AG04449 (cell line): ENCODE measurements around the gene ARHGAP9.

Experiments
- CTCF ChIA-PET: fragments of 350-600 bp; formaldehyde crosslinking; extraction: SDS; loops from one replicate; lab custom pipeline; 2021; ENCODE audit warnings: antibody characterized with exemption; lab: Yijun Ruan, JAX
- POLR2A ChIA-PET: fragments of 400-600, 350-600 bp; formaldehyde crosslinking; extraction: SDS; loops from one replicate; lab custom pipeline; 2020; ENCODE audit warnings: antibody characterized with exemption, inconsistent platforms; lab: Yijun Ruan, JAX
- DNase-seq: peaks from one replicate; pipeline ENCODE4 v3.0.0-alpha.2; 2010; ENCODE audit warnings: low read depth, low spot score
- H3K4me3 ChIP-seq: 2 replicates; pipeline ENCODE4 v1.5.1; 2011; ENCODE audit warnings: low read depth, mild to moderate bottlenecking, control low read depth, low read length
- TF ChIP-seq, protein P1 (sequence below): IDR thresholded peaks from one replicate; pipeline ENCODE4 v1.5.1; 2011; ENCODE audit warnings: mild to moderate bottlenecking, moderate library complexity, low read length, control low read depth, inconsistent platforms; ENCODE audit not compliant: insufficient read depth; ENCODE audit errors: missing control alignments

ARHGAP9 gene

DNA sequence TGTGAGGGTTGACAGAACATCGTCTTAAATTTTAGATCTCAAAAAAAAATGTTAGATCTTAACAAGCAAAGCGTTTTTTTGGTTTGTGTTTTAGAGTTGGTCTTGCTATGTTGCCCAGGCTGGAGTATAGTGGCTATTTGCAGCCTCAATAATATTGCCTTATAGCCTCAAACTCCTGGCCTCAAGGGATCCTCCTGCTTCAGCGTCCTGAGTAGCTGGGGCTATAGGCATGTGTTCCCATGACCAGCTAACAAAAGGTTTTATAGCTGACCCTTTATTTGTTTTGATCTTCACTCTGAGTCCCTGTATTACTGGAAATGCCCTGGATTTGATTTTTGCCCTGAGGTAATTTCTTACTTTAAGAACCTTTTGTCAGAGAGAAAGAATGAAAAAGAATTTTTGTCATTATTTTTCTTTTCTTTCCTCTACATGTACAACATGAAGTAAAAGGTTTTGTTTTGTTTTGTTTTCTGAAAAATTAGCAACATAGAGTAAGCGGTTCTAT is 39.9 kb downstream of the ARHGAP9 start:
- no peak overlapping the region for H3K4me3 ChIP-seq
- POLR2A ChIA-PET: no interaction called here
- CTCF ChIA-PET: interaction anchor here (7.9 kb wide), 1 partner anchor 14 kb away, joined by 71 read pairs; the partner anchor contains the start of gene INHBE
- TF ChIP-seq, protein P1, sequence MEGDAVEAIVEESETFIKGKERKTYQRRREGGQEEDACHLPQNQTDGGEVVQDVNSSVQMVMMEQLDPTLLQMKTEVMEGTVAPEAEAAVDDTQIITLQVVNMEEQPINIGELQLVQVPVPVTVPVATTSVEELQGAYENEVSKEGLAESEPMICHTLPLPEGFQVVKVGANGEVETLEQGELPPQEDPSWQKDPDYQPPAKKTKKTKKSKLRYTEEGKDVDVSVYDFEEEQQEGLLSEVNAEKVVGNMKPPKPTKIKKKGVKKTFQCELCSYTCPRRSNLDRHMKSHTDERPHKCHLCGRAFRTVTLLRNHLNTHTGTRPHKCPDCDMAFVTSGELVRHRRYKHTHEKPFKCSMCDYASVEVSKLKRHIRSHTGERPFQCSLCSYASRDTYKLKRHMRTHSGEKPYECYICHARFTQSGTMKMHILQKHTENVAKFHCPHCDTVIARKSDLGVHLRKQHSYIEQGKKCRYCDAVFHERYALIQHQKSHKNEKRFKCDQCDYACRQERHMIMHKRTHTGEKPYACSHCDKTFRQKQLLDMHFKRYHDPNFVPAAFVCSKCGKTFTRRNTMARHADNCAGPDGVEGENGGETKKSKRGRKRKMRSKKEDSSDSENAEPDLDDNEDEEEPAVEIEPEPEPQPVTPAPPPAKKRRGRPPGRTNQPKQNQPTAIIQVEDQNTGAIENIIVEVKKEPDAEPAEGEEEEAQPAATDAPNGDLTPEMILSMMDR: no peak
- DNase-seq: no peak

DNA sequence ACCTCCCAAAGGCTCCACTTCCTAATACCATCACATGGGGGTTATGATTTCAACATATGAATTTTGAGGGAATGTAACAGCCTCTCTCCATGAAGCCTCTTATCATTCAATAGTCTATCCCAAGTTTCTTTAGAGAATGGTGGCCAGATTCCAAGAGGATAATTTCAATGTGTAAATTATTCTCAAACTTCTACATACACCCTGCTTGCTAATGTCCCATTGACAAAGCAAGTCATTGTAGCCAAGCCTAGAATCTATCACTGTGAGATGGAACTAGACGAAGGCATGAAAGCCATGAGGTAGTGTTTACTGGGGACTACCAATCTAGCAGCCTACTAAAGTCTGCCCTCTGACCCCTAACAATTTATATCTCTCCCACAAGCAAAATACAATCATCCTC is 41.3 kb downstream of the ARHGAP9 start:
- no peak overlapping the region for H3K4me3 ChIP-seq
- DNase-seq: no peak
- TF ChIP-seq, protein P1: no peak
- POLR2A ChIA-PET: no interaction called here
- CTCF ChIA-PET: interaction anchor here (1.1 to 5.6 kb wide), 3 partner anchors 16 to 195 kb away, joined by 3 to 46 read pairs (median 3); partner anchors contain the start of gene INHBE

DNA sequence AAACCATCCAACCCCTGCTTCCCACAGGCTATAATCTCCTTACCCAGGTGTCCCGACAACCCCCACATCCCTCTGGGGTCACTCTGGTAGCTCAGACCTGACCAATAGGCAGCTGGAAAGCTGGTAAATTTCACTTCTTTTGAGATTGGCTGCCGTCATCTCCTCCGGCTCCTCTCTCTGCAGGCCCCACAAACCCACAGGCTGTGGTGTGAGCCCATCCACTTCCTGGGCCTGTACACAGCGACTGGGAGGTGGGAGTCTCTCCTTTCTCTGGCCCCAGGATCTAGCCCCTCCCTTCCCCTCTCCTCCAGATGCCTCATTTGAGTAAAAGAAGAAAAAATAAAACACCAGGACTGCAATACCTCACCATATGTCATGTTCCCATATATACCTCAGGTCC is 44.4 kb downstream of the ARHGAP9 start:
- CTCF ChIA-PET: interaction anchor here (0.6 to 5.6 kb wide), 5 partner anchors 19 to 193 kb away, joined by 3 to 46 read pairs (median 4); partner anchors contain the start of gene INHBE
- H3K4me3 ChIP-seq: no peak overlapping the region
- no peak for DNase-seq
- TF ChIP-seq, protein P1: no peak
- POLR2A ChIA-PET: no interaction called here

DNA sequence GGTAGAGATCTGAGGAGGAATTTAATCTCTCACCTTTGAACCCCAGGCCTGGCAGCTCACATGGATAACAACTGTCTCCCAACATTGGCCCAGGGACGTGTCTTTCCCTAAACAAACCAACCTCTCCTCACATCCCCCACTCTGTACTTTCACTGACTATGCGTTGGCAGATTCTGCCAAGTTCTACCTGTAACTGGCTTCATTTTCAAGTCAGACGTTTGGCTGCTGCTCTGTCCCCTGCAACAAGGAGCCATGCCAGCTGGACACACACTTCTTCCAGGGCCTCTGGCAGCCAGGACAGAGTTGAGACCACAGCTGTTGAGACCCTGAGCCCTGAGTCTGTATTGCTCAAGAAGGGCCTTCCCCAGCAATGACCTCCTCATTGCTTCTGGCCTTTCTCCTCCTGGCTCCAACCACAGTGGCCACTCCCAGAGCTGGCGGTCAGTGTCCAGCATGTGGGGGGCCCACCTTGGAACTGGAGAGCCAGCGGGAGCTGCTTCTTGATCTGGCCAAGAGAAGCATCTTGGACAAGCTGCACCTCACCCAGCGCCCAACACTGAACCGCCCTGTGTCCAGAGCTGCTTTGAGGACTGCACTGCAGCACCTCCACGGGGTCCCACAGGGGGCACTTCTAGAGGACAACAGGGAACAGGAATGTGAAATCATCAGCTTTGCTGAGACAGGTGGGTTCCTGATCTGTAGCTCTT is 45.0 kb downstream of the ARHGAP9 start, which contains the start of gene INHBC:
Gene INHBC (plus strand): TSS at position 268 of the 707 bp plus-strand sequence. CDS start 103 bp downstream, at position 371.
- H3K4me3 ChIP-seq: no peak within 1 kb of the TSS
- TF ChIP-seq, protein P1: no peak
- ChIA-PET POLR2A (no interaction called here), CTCF (interaction anchor here (0.8 to 5.6 kb wide), 5 partner anchors 13 to 192 kb away, joined by 3 to 46 read pairs (median 4); partner anchors contain the start of gene INHBE)
- no peak for DNase-seq

DNA sequence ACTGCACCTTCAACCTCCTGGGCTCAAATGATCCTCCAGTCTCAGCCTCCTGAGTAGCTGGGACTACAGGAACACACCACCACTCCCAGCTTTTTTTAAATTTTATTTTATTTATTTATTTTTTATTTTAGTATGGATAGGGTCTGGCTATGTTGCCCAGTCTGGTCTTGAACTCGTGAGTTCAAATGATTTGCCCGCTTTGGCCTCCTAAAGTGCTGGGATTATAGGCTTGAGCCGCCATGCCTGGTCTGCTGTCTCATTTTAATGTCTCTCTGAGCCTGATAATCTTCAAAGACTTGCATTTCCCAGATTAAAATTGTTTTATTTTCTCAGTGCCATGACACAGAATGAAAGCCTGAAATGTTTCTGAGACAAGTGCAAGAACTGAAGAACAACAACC is 46.3 kb downstream of the ARHGAP9 start:
- no peak overlapping the region for H3K4me3 ChIP-seq
- ChIA-PET CTCF (interaction anchor here (0.7 to 2.5 kb wide), 5 partner anchors 20 to 169 kb away, joined by 3 to 17 read pairs (median 3); partner anchors contain the start of gene INHBE), POLR2A (no interaction called here)
- no peak for DNase-seq
- TF ChIP-seq, protein P1: no peak

DNA sequence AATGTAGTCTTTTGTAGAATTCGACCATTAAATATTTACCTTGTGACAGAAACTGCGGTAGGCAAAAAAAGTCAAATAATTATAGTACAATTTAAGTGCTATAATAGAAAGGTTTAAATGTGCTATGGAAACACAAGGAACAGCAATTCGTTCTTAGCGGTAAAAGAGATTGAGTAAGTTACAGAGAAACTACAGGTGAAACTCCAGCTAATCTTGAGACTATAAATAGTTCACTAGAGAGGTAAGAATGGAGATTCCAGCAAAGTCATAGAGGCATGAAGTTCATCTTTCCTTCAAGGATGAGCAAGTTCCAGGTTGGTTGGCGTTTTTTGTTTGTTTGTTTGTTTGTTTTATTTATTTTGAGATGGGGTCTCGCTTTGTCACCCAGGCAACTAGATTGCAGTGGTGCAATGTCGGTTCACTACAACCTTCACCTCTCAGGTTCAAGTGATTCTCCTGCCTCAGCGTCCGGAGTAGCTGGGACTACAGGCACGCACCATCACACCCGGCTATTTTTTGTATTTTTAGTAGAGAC is 47.9 kb downstream of the ARHGAP9 start:
- DNase-seq: no peak
- CTCF ChIA-PET: interaction anchor here (1.1 to 2.5 kb wide), 2 partner anchors 21 to 122 kb away, joined by 3 to 17 read pairs; no protein-coding TSS in a partner anchor
- TF ChIP-seq, protein P1: no peak
- no peak overlapping the region for H3K4me3 ChIP-seq
- POLR2A ChIA-PET: no interaction called here
